Thoracic aorta (tissue), 2 donors: Measurements from ENCODE around the gene KPNA6. TPM values are rescaled to one million over a fixed set of nuclear protein-coding genes. Genes with fewer than 3 reads are reported as not detected.

ENCODE experiments used
- ATAC-seq: fragments of 150-250 bp; one replicate; pipeline ENCODE4 v1.8.0; 2017; ENCODE audit warnings: low read depth; ENCODE audit not compliant: insufficient number of reproducible peaks, low FRiP score
- DNase-seq: peaks from one replicate; pipeline ENCODE4 v3.0.0-alpha.2; 2020; ENCODE audit warnings: low spot score
- H3K27ac ChIP-seq, 2 donors: fragments of 200-600 bp; sonication (generic); 1 replicate in 1 of 2; 2 replicates in 1 of 2; pipeline ENCODE4 v1.5.1; 2016; ENCODE audit warnings: mild to moderate bottlenecking in 2 of 2, moderate library complexity in 2 of 2
- H3K27me3 ChIP-seq: fragments of 200-600 bp; sonication (generic); replicated peaks from 2 replicates; pipeline ENCODE4 v1.6.0; 2016; ENCODE audit warnings: mild to moderate bottlenecking; ENCODE audit not compliant: insufficient read depth
- H3K36me3 ChIP-seq: fragments of 200-600 bp; sonication (generic); one replicate; pipeline ENCODE4 v1.5.1; 2016
- H3K4me1 ChIP-seq, 2 donors: fragments of 200-600 bp; sonication (generic); 1 replicate in 1 of 2; 2 replicates in 1 of 2; pipeline versions ENCODE4 v1.5.1 to v1.6.0; 2016; ENCODE audit warnings: low read depth in 2 of 2, mild to moderate bottlenecking in 1 of 2; ENCODE audit not compliant: control insufficient read depth in 1 of 2
- H3K4me3 ChIP-seq: fragments of 200-600 bp; sonication (generic); 2 replicates; pipeline ENCODE4 v1.5.1; 2016; ENCODE audit warnings: mild to moderate bottlenecking
- H3K9me3 ChIP-seq: fragments of 200-600 bp; sonication (generic); 2 replicates; pipeline ENCODE4 v1.5.1; 2016
- CTCF ChIP-seq: fragments of 200-600 bp; sonication (generic); IDR thresholded peaks from one replicate; pipeline ENCODE4 v1.5.1; 2019; ENCODE audit warnings: antibody characterized with exemption
- total RNA-seq, 2 donors: library from RNA; depleted of rRNA; stranded (reverse); fragments of >200 nt; gene quantifications; one replicate each; pipeline versions ENCODE4 v1.1.0 to v1.2.3, GENCODE V29; 2016

Gene KPNA6
- total RNA-seq, 2 donors from 2014 or later, result 30.6 to 53.3 TPM

GRCh38 chr1:32199043-32199716, 91.3 kb downstream of the KPNA6 start:
- ATAC-seq, result no peak
- Histone ChIP-seq H3K4me1 (peaks cover 15 to 26% of the 10 kb centered on the region in 2 donors), H3K27ac (peak overlapping the region in 1 of 2 donors; percentile 40), H3K4me3 (no peak overlapping the region), H3K27me3 (no peaks in the 10 kb centered on the region), H3K9me3 (no peaks in the 10 kb centered on the region), H3K36me3 (peaks cover 25% of the 10 kb centered on the region)
- DNase-seq, result no peak
- no peak for TF ChIP-seq CTCF

- peak overlapping the region; percentile 40 to 53 for H3K27ac ChIP-seq
- no peak for TF ChIP-seq CTCF
- H3K27me3 ChIP-seq, result no peaks in the 10 kb centered on the region
- H3K36me3 ChIP-seq, result peaks cover 20% of the 10 kb centered on the region
- H3K9me3 ChIP-seq, result no peaks in the 10 kb centered on the region
- DNase-seq (no peak), ATAC-seq (no peak)
- H3K4me1 ChIP-seq, result peaks cover 15 to 27% of the 10 kb centered on the region in 2 donors
- peak overlapping the region; percentile 85 for H3K4me3 ChIP-seq
Measured at GRCh38 chr1:32199717-32200072, 91.8 kb downstream of the KPNA6 start.

GRCh38 chr1:32200226-32201010, 92.6 kb downstream of the KPNA6 start, which contains the start of gene CCDC28B:
Gene CCDC28B (plus strand): TSS chr1:32200595. CDS start chr1:32201936, 1,341 bp downstream.
- Histone ChIP-seq H3K36me3 (peaks cover 14% of the 10 kb centered on the region), H3K4me1 (peaks cover 15 to 33% of the 10 kb centered on the region in 2 donors), H3K27me3 (no peaks in the 10 kb centered on the region), H3K9me3 (no peaks in the 10 kb centered on the region), H3K27ac (peak within 1 kb of the TSS; percentile 40 to 53), H3K4me3 (peak within 1 kb of the TSS; percentile 85)
- ATAC-seq (no peak), DNase-seq (no peak)
- no peak for TF ChIP-seq CTCF

GRCh38 chr1:32201011-32201855, 93.4 kb downstream of the KPNA6 start:
- TF ChIP-seq CTCF, result no peak
- peaks cover 8% of the 10 kb centered on the region for H3K36me3 ChIP-seq
- H3K27ac ChIP-seq, result peak overlapping the region; percentile 23 to 53
- H3K9me3 ChIP-seq, result no peaks in the 10 kb centered on the region
- peaks cover 20 to 38% of the 10 kb centered on the region in 2 donors for H3K4me1 ChIP-seq
- peak overlapping the region; percentile 85 for H3K4me3 ChIP-seq
- DNase-seq (no peak), ATAC-seq (peak; percentile 34)
- no peaks in the 10 kb centered on the region for H3K27me3 ChIP-seq

GRCh38 chr1:32204943-32205361, 97.1 kb downstream of the KPNA6 start:
- Histone ChIP-seq H3K9me3 (no peaks in the 10 kb centered on the region), H3K27ac (no peak overlapping the region), H3K36me3 (no peaks in the 10 kb centered on the region), H3K27me3 (no peaks in the 10 kb centered on the region), H3K4me3 (peak overlapping the region; percentile 75), H3K4me1 (peaks cover 15 to 28% of the 10 kb centered on the region in 2 donors)
- no peak for ATAC-seq
- TF ChIP-seq CTCF, result no peak
- no peak for DNase-seq
